Measurements from ENCODE around the gene ADGRG4.
"Not testable (repeated sequence)": the region's sequence is repeated elsewhere in the genome, so short reads cannot be mapped to it uniquely, and the experiment has no call there.

DNA sequence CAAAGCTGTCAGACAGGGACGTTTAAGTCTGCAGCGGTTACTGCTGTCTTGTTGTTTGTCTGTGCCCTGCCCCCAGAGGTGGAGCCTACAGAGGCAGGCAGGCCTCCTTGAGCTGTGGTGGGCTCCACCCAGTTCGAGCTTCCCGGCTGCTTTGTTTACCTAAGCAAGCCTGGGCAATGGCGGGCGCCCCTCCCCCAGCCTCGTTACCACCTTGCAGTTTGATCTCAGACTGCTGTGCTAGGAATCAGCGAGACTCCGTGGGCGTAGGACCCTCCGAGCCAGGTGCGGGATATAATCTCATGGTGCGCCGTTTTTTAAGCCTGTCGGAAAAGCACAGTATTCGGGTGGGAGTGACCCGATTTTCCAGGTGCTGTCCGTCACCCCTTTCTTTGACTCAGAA, 144.9 kb downstream of the ADGRG4 start:
- TF ChIP-seq POLR2AphosphoS5, POLR2A, EP300 (IDR thresholded peaks at IDR 0.05): not testable (repeated sequence)
- TF ChIP-seq, protein P1, sequence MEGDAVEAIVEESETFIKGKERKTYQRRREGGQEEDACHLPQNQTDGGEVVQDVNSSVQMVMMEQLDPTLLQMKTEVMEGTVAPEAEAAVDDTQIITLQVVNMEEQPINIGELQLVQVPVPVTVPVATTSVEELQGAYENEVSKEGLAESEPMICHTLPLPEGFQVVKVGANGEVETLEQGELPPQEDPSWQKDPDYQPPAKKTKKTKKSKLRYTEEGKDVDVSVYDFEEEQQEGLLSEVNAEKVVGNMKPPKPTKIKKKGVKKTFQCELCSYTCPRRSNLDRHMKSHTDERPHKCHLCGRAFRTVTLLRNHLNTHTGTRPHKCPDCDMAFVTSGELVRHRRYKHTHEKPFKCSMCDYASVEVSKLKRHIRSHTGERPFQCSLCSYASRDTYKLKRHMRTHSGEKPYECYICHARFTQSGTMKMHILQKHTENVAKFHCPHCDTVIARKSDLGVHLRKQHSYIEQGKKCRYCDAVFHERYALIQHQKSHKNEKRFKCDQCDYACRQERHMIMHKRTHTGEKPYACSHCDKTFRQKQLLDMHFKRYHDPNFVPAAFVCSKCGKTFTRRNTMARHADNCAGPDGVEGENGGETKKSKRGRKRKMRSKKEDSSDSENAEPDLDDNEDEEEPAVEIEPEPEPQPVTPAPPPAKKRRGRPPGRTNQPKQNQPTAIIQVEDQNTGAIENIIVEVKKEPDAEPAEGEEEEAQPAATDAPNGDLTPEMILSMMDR (IDR thresholded peaks at IDR 0.05), result not testable (repeated sequence)

Data from suprapubic skin (tissue), 4 donors.